ENCODE measurements around the gene AP1B1.
A peak's percentile ranks its signal among the peaks of the same experiment; 100 is the strongest.
"Not testable (repeated sequence)": the region's sequence is repeated elsewhere in the genome, so short reads cannot be mapped to it uniquely, and the experiment has no call there.

The AP1B1 gene

DNA sequence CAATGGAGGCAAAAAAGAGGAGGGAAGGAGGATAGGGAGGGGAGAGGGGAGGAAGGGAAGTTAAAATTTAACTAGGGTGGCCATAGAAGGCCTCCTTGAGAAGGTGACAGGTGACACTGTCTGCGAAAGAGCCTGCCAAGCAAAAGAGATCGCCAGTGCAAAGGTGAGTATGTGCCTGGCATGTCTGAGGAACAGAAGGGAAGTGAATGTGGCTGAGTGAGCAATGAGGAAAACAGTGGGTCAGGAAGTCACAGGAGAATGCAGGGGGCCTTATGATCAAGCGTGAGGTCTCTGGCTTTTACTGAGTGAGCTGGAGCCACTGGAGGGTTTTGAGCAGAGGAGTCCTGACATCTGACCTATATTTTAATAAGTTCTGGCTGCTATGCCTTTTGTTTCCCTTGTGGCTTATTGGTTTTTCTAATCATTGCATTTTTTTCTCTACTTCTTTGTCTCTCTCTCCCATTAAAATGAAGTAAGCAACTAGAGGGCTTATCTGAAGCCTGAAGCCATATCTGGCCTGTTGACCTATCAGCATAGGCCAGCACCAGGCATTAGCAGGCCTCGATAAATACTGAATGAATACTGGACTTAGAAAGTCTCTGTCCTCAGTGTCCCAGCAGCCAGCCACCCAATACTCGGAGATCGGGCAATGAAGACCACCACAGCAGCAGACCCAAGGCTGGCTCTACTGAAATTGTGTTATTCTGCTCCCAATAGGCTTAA is 5.6 kb downstream of the AP1B1 start:
- peaks cover 18% of the 10 kb centered on the region for H3K36me3 Mint-ChIP-seq (ENCODE audit: insufficient read depth)
- no peak overlapping the region for H3K4me3 Mint-ChIP-seq
- H3K4me1 Mint-ChIP-seq: peaks cover 77% of the 10 kb centered on the region
- no peaks in the 10 kb centered on the region for H3K27me3 Mint-ChIP-seq
- H3K27ac Mint-ChIP-seq (ENCODE audit: low read depth): peak overlapping the region; percentile 17
- DNase-seq (ENCODE audit: low spot score in 2 of 2): no peak
- H3K9me3 Mint-ChIP-seq: no peaks in the 10 kb centered on the region
- no peak for ATAC-seq (replicated peaks; ENCODE audit: extremely low read depth, poor library complexity, severe bottlenecking)

DNA sequence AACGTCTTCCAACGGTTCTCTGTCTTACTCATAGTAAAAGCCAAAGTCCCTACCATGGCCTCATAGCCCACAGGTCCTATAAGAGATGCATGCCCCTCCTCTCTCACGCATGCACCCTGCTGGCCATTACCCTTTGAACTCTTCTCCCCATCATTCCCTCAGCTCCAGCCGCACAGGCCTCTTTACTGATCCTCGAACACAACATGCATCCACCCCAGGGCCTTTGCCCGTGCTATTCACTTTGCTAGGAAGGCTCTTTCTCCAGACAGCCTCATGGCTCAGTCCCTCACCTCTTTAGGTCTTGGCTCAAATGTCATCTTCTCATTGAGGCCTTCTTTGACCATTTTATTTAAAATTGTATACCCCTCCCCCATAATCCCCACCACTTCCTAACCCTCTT is 7.5 kb downstream of the AP1B1 start:
- Mint-ChIP-seq H3K4me3 (no peak overlapping the region), H3K27ac (ENCODE audit: low read depth) (peak overlapping the region; percentile 5), H3K9me3 (no peaks in the 10 kb centered on the region), H3K4me1 (peaks cover 69% of the 10 kb centered on the region), H3K27me3 (no peaks in the 10 kb centered on the region), H3K36me3 (ENCODE audit: insufficient read depth) (peaks cover 31% of the 10 kb centered on the region)
- ATAC-seq (replicated peaks; ENCODE audit: extremely low read depth, poor library complexity, severe bottlenecking) (no peak), DNase-seq (ENCODE audit: low spot score in 2 of 2) (no peak)

DNA sequence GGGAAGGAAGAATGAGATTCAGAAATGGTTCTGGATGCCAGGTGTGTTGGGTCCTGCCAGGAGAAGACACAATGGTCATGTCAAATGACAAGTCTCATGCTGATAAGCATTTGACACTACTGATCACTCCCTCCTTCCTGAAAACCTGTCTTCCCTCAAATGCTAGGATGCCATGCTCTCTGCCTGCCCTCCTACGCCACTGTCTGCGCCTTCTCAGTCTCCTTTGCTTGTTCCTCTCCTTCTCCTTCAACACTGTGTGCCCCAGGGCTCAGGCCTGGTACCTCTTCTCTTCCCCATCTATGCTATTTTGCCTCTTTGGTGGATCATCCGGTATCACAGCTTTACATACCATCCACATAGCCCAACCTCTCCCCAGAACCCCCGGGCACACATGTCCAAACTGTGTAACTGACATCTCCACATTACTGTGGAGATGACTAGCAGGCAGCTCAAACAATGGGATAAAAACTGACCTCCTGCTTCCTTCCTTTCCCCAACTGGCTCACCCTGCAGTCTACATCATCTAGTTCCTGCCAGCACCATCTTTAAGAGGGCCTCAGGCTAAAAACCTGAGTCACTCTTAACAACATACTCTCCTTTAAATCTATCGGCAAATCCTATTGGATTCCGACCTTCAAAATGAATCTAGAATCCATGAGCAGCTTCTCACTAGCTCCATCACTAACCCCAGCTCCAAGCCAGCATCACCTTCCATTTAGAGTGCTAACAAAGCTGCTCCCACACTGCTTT is 8.2 kb downstream of the AP1B1 start:
- ATAC-seq (replicated peaks; ENCODE audit: extremely low read depth, poor library complexity, severe bottlenecking): no peak
- no peaks in the 10 kb centered on the region for H3K27me3 Mint-ChIP-seq
- peaks cover 30% of the 10 kb centered on the region for H3K36me3 Mint-ChIP-seq (ENCODE audit: insufficient read depth)
- peaks cover 69% of the 10 kb centered on the region for H3K4me1 Mint-ChIP-seq
- no peak for DNase-seq (ENCODE audit: low spot score in 2 of 2)
- H3K4me3 Mint-ChIP-seq: no peak overlapping the region
- no peaks in the 10 kb centered on the region for H3K9me3 Mint-ChIP-seq
- peak overlapping the region; percentile 5 for H3K27ac Mint-ChIP-seq (ENCODE audit: low read depth)

DNA sequence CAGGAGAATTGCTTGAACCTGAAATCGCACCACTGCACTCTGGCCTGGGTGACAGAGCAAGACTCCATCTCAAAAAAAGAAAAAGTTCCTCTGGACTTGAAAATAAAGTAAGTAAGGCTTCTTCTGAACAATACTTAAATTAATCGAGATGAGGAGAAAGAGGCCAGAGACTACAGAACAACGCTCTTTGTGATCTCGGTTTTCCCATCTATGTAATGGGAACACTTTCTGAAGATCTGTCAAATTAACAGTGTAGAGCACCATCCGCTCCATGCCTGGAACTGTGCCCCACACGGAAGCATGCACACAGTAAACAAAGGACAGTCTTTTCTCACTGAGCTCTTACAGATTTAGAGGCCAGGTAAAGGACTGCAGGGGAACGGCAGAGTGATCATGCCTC is 9.1 kb downstream of the AP1B1 start:
- no peak overlapping the region for H3K27ac Mint-ChIP-seq (ENCODE audit: low read depth)
- H3K4me3 Mint-ChIP-seq: no peak overlapping the region
- no peaks in the 10 kb centered on the region for H3K9me3 Mint-ChIP-seq
- no peak for ATAC-seq (replicated peaks; ENCODE audit: extremely low read depth, poor library complexity, severe bottlenecking)
- H3K4me1 Mint-ChIP-seq: peaks cover 64% of the 10 kb centered on the region
- no peak for DNase-seq (ENCODE audit: low spot score in 2 of 2)
- H3K36me3 Mint-ChIP-seq (ENCODE audit: insufficient read depth): peaks cover 36% of the 10 kb centered on the region
- no peaks in the 10 kb centered on the region for H3K27me3 Mint-ChIP-seq

DNA sequence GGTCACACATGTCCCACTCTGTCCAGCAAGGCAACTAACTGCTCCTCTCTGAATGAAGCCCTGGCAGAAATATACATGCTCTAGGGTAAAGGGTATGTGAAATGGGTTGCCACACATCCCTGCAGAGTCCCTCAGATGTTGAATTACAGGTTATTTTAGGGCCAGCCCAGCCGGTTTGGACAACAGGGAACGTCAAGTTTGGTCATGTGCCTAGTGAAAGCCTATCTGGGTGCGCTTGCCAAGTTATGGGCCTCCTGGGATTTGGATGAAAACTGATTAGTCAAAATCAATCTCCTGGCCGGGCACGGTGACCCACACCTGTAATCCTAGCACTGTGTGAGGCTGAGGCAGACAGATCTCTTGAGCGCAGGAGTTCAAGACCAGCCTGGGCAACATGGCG is 10.4 kb downstream of the AP1B1 start:
- ATAC-seq (replicated peaks; ENCODE audit: extremely low read depth, poor library complexity, severe bottlenecking) (no peak), DNase-seq (ENCODE audit: low spot score in 2 of 2) (no peak)
- H3K36me3 Mint-ChIP-seq (ENCODE audit: insufficient read depth): peaks cover 37% of the 10 kb centered on the region
- H3K9me3 Mint-ChIP-seq: no peaks in the 10 kb centered on the region
- H3K27ac Mint-ChIP-seq (ENCODE audit: low read depth): no peak overlapping the region
- H3K4me1 Mint-ChIP-seq: peaks cover 54% of the 10 kb centered on the region
- no peak overlapping the region for H3K4me3 Mint-ChIP-seq
- H3K27me3 Mint-ChIP-seq: no peaks in the 10 kb centered on the region

DNA sequence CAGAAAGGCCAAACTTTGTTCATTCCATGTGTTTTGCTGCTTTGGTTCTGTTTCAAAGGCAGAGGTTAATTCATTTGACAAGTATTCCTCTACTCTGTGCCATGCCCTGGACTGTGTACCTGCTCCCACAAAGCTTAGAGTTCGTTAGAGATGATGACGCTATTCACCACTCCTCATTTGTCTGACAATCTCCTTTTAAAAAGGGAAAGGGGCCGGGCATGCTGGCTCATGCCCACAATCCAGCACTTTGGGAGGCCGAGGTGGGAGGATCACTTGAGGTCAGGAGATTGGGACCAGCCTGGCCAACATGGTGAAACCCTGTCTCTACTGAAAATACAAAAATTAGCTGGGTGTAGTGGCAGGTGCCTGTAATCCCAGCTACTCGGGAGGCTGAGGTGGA is 11.7 kb downstream of the AP1B1 start:
- H3K27me3 Mint-ChIP-seq; H3K4me3 Mint-ChIP-seq; DNase-seq (ENCODE audit: low spot score in 2 of 2); ATAC-seq (replicated peaks; ENCODE audit: extremely low read depth, poor library complexity, severe bottlenecking); H3K9me3 Mint-ChIP-seq; H3K27ac Mint-ChIP-seq (ENCODE audit: low read depth): not testable (repeated sequence)
- peaks cover 41% of the 10 kb centered on the region for H3K4me1 Mint-ChIP-seq
- peaks cover 40% of the 10 kb centered on the region for H3K36me3 Mint-ChIP-seq (ENCODE audit: insufficient read depth)

DNA sequence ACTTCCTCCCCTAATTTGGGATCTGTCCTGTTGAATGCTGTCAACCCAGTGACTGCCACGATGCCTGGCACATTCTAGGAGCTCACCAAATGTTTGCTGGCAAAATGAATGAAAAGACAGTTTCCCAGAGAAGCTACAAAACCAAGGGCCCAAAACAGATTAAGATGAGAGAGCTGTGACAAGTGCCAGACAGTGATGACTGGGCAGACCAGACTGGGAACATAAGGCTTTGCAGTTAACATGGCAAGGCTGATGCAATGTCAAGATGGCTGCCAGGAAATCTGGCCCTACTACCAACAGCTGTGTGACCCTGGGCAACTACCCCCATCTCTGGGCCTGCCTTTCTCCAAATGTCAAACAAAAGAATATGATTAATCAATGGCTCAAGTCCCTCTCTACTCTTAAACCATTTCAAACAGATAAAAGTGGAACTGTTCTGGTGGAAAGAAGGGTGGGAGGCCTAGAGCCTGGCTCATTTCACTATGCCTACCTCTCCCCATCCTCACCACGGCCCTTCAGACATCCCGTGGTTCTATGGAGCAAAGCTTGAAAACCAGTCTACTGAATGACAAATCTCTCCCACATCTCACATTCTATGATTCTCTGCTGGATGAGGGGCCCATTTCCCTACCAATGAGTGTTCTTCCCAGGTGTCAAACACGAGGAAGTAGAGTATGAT is 12.8 kb downstream of the AP1B1 start:
- Mint-ChIP-seq H3K9me3 (no peaks in the 10 kb centered on the region), H3K4me1 (peaks cover 34% of the 10 kb centered on the region), H3K36me3 (ENCODE audit: insufficient read depth) (peaks cover 41% of the 10 kb centered on the region), H3K27ac (ENCODE audit: low read depth) (no peak overlapping the region), H3K4me3 (no peak overlapping the region), H3K27me3 (no peaks in the 10 kb centered on the region)
- no peak for ATAC-seq (replicated peaks; ENCODE audit: extremely low read depth, poor library complexity, severe bottlenecking)
- DNase-seq (ENCODE audit: low spot score in 2 of 2): no peak

DNA sequence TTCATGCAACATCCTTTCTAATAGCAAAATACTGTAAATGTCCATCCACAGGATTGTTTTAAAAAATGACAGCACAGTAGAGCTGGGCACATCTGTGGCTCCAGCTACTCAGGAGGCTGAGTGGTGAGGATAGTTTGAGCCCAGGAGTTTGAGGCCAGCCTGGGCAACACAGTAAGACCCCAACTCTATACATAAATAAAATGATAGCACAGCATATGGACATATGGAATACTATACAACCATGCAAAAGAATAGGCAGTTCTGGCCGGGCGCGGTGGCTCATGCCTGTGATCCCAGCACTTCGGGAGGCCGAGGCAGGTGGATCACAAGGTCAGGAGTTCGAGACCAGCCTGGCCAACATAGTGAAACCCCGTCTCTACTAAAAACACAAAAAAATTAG is 13.6 kb downstream of the AP1B1 start:
- DNase-seq (ENCODE audit: low spot score in 2 of 2); H3K4me3 Mint-ChIP-seq; H3K9me3 Mint-ChIP-seq; H3K27ac Mint-ChIP-seq (ENCODE audit: low read depth); ATAC-seq (replicated peaks; ENCODE audit: extremely low read depth, poor library complexity, severe bottlenecking); H3K27me3 Mint-ChIP-seq: not testable (repeated sequence)
- H3K4me1 Mint-ChIP-seq: peaks cover 29% of the 10 kb centered on the region
- peaks cover 44% of the 10 kb centered on the region for H3K36me3 Mint-ChIP-seq (ENCODE audit: insufficient read depth)

DNA sequence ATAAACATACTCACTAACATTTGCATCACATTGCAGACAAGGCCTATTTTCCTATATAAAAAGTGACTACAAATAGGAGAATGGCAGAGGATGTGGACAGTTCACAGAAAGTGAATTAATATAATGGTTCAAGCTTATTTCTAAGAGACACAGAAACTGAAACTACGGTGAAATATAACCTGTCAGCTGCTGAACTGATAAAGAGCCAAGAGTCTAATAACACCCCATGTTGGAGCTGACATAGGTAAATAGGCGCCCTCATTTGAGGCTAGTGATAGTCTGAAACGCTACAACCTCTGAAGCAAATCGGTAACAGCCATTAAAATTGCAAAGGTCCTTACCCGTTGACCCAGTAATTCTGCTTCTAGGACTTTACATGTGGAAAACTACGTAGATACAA is 14.0 kb downstream of the AP1B1 start:
- DNase-seq (ENCODE audit: low spot score in 2 of 2): no peak
- Mint-ChIP-seq H3K27ac (ENCODE audit: low read depth) (no peak overlapping the region), H3K9me3 (no peaks in the 10 kb centered on the region), H3K36me3 (ENCODE audit: insufficient read depth) (peaks cover 44% of the 10 kb centered on the region), H3K27me3 (no peaks in the 10 kb centered on the region), H3K4me3 (no peak overlapping the region), H3K4me1 (peaks cover 26% of the 10 kb centered on the region)
- ATAC-seq (replicated peaks; ENCODE audit: extremely low read depth, poor library complexity, severe bottlenecking): no peak

DNA sequence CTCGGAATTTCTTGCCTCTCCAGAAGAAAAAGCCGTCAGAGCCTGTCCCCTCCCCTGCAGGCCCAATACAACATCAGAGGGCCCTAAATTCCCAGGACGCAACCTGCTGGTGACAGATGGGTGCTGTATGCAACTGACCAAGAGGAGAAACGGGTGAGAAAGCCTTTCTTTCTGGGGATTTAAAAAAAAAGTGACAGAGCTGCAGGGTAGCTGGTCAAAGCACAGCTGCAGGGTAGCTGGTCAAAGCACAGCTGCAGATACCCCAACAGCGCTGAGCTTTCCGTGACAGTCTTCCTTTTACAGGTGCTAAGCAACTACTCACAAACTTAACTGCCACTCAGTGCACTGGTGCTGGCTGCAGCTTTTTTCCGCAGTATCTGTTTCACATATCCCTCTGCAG is 17.8 kb downstream of the AP1B1 start:
- Mint-ChIP-seq H3K9me3 (no peaks in the 10 kb centered on the region), H3K4me1 (peaks cover 10% of the 10 kb centered on the region), H3K4me3 (no peak overlapping the region), H3K36me3 (ENCODE audit: insufficient read depth) (peaks cover 39% of the 10 kb centered on the region), H3K27me3 (no peaks in the 10 kb centered on the region), H3K27ac (ENCODE audit: low read depth) (peak overlapping the region; percentile 44)
- ATAC-seq (replicated peaks; ENCODE audit: extremely low read depth, poor library complexity, severe bottlenecking) (no peak), DNase-seq (ENCODE audit: low spot score in 2 of 2) (no peak)

DNA sequence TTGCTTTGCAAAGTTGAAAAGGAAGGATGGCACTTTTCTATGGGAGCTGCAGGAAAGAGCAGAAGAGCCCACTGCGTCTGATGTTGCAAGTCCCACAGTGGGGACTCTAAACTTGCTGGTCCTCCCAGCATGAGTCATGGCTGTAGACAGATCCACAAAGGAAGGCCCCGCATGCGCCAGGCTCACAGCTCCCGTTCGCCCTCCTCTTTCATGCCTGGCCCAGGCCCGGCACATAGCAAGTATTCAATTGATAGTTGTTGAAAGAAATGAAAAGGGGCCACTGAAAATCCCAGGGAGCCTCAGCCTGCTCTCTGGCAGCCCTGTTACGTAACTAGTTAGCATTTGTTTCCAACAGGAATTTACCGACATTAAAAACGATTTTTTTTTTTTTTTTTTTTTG is 18.9 kb downstream of the AP1B1 start:
- Mint-ChIP-seq H3K9me3 (no peaks in the 10 kb centered on the region), H3K27me3 (no peaks in the 10 kb centered on the region), H3K27ac (ENCODE audit: low read depth) (peak overlapping the region; percentile 44), H3K4me1 (peaks cover 4% of the 10 kb centered on the region), H3K4me3 (no peak overlapping the region), H3K36me3 (ENCODE audit: insufficient read depth) (peaks cover 37% of the 10 kb centered on the region)
- ATAC-seq (replicated peaks; ENCODE audit: extremely low read depth, poor library complexity, severe bottlenecking) (no peak), DNase-seq (ENCODE audit: low spot score in 2 of 2) (no peak)

DNA sequence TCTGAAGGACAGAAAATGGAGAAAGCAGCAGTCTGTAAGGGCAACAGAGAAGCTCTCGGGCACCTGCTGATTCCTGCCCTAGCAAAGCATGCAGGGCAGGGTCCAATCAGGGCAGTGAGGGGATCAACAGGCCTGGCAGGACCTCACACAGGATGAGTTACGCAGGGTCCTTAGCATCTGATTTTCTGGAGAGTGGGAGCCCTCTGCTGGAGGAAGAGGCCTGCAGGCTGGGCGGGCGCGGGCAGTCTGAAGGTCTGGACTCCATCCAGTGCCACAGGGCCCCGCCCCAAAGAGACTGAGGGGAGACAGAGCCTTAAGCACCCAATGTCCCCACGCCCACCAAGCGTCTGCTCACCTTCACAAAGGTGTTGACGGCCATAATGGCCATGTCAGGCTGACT is 28.9 kb downstream of the AP1B1 start:
- Mint-ChIP-seq H3K27ac (ENCODE audit: low read depth) (peak overlapping the region; percentile 33), H3K9me3 (no peaks in the 10 kb centered on the region), H3K36me3 (ENCODE audit: insufficient read depth) (peaks cover 41% of the 10 kb centered on the region), H3K4me3 (no peak overlapping the region), H3K4me1 (no peaks in the 10 kb centered on the region), H3K27me3 (no peaks in the 10 kb centered on the region)
- DNase-seq (ENCODE audit: low spot score in 2 of 2): no peak
- ATAC-seq (replicated peaks; ENCODE audit: extremely low read depth, poor library complexity, severe bottlenecking): no peak

Measured in central memory CD8-positive, alpha-beta T cell (primary cell).